Medulla oblongata (tissue), 1 donor: ENCODE data around the gene C4B.
"Not testable (repeated sequence)": the region's sequence is repeated elsewhere in the genome, so short reads cannot be mapped to it uniquely, and the experiment has no call there.

Experiments
- DNase-seq: peaks from one replicate; pipeline ENCODE4 v3.0.0-alpha.2; 2015; ENCODE audit errors: extremely low spot score

C4B gene

GRCh38 chr6:31980998-31981397, 33.6 kb upstream of the C4B start:
- DNase-seq, result not testable (repeated sequence)

- DNase-seq, result not testable (repeated sequence)
Observed at GRCh38 chr6:31981744-31982143, 32.9 kb upstream of the C4B start, which contains the start of gene C4A. Gene C4A (plus strand): TSS chr6:31982057. CDS start chr6:31982108, 51 bp downstream.

GRCh38 chr6:31989363-31989762, 25.2 kb upstream of the C4B start:
- DNase-seq, result not testable (repeated sequence)

- not testable (repeated sequence) for DNase-seq
Observed at GRCh38 chr6:31994421-31994820, 20.2 kb upstream of the C4B start.

- not testable (repeated sequence) for DNase-seq
Observed at GRCh38 chr6:31996385-31996784, 18.2 kb upstream of the C4B start.

GRCh38 chr6:32002546-32003268, 11.9 kb upstream of the C4B start:
- DNase-seq, result not testable (repeated sequence)

GRCh38 chr6:32003301-32003700, 11.3 kb upstream of the C4B start:
- DNase-seq, result not testable (repeated sequence)

GRCh38 chr6:32004393-32004792, 10.2 kb upstream of the C4B start:
- DNase-seq, result not testable (repeated sequence)

GRCh38 chr6:32004864-32005537, 9.6 kb upstream of the C4B start:
- not testable (repeated sequence) for DNase-seq

- not testable (repeated sequence) for DNase-seq
Observed at GRCh38 chr6:32005538-32005880, 9.1 kb upstream of the C4B start.

- not testable (repeated sequence) for DNase-seq
Observed at GRCh38 chr6:32005991-32006529, 8.5 kb upstream of the C4B start.

- DNase-seq, result not testable (repeated sequence)
Observed at GRCh38 chr6:32007086-32007485, 7.5 kb upstream of the C4B start.

GRCh38 chr6:32008037-32008436, 6.6 kb upstream of the C4B start:
- DNase-seq, result not testable (repeated sequence)

- DNase-seq, result not testable (repeated sequence)
Observed at GRCh38 chr6:32008616-32009015, 6.0 kb upstream of the C4B start.

GRCh38 chr6:32009537-32009936, 5.1 kb upstream of the C4B start:
- not testable (repeated sequence) for DNase-seq

GRCh38 chr6:32010856-32011530, 3.6 kb upstream of the C4B start:
- not testable (repeated sequence) for DNase-seq

- DNase-seq, result not testable (repeated sequence)
Observed at GRCh38 chr6:32012941-32013617, 1.5 kb upstream of the C4B start.

GRCh38 chr6:32013738-32014137, 857 bp upstream of the C4B start:
- not testable (repeated sequence) for DNase-seq

GRCh38 chr6:32022100-32022499, 7.5 kb downstream of the C4B start:
- DNase-seq, result not testable (repeated sequence)

GRCh38 chr6:32028631-32029030, 14.0 kb downstream of the C4B start:
- DNase-seq, result not testable (repeated sequence)

- DNase-seq, result not testable (repeated sequence)
Observed at GRCh38 chr6:32029553-32029952, 15.0 kb downstream of the C4B start.
